Measurements from ENCODE around the gene APP.

DNA sequence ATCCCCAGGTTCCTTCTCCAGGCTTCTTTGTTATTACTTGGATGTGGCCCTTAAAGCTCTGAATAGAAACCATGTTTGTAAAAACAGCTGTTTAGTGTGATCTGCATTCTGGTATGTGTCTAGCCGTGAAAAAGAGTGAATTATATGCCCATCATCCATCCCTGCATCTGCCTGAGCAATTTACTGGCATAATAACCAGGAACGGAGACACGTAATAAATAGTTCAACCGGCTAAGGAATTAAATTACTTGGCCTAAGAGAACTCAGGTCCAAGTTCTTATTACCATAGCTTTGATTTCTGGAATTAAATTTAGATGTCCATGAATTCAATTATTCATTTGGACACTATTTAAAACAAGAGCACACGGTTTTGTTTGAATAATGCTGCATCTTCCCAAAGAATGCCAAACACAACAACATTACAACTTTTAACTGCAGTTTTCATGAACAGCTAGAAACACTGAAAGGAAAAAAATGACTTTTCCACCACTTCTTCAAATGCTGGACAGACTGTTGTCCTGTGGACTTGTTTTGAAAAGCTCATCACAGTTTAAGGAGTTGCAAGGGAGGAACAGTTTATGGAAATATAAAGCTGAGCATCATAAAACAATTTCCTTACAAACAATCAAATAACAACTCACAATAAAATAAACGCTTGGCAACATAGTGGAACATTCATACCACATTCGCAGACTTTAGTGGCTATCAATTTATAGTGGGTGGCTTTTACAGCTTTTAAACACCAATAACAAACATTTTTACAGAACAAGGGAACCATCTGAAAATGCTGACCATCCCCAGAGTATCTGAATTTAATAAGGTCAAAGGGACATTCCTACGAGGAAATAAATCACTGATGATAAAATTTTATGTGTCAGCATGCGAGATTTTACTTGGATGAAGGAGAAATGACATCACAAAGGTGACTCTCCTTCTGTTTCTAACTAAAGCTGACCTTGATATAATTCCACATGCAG lies 144.7 kb downstream of the APP start:
- TF ChIP-seq CTCF (IDR thresholded peaks at IDR 0.05; ENCODE audit: low read length): no peak
- no peak for TF ChIP-seq EZH2 (IDR thresholded peaks at IDR 0.05; ENCODE audit: borderline replicate concordance, low read length)
